K562 (cell line): ENCODE results near the gene REEP3. TPM values are rescaled to one million over a fixed set of nuclear protein-coding genes. Genes with fewer than 3 reads are reported as not detected.

Experiments used
- ATF1 ChIP-seq, 2 experiments: fragments of 450-650 bp in 1 of 2; IDR thresholded peaks; 2 replicates each; pipeline ENCODE4 v1.6.1; 2016; ENCODE audit warnings: missing compliant biosample characterization in 1 of 2, missing genetic modification characterization in 1 of 2
- CHD1 ChIP-seq: fragments of 200-600 bp; sonication (generic); IDR thresholded peaks from one replicate; pipeline ENCODE4 v1.6.1; 2012; ENCODE audit warnings: mild to moderate bottlenecking, moderate library complexity, low read length, inconsistent platforms
- E2F3 ChIP-seq: fragments of 250-450 bp; sonication (Bioruptor Pico); IDR thresholded peaks from 2 replicates; pipeline ENCODE4 v1.4.0; 2020; ENCODE audit warnings: mild to moderate bottlenecking
- HNRNPH1 ChIP-seq: fragments of 200-400 bp; formaldehyde crosslinking; optimal IDR thresholded peaks from 2 replicates; pipeline ENCODE3; 2017; ENCODE audit warnings: low read depth, mild to moderate bottlenecking, low read length, moderate library complexity
- HNRNPUL1 ChIP-seq: fragments of 200-400 bp; formaldehyde crosslinking; IDR thresholded peaks from 2 replicates; pipeline ENCODE4 v1.6.1; 2017; ENCODE audit warnings: low read length
- L3MBTL2 ChIP-seq: fragments of 450-650 bp; IDR thresholded peaks from 2 replicates; pipeline ENCODE4 v1.6.1; 2016; ENCODE audit warnings: mild to moderate bottlenecking, moderate library complexity
- NONO ChIP-seq, 2 experiments: fragments of 200-400 bp in 1 of 2; fragments of 450-650 bp in 1 of 2; formaldehyde crosslinking in 1 of 2; IDR thresholded peaks; 2 replicates each; pipeline ENCODE4 v1.6.1; 2017; ENCODE audit warnings: low read depth in 2 of 2, mild to moderate bottlenecking in 2 of 2, moderate library complexity in 2 of 2, low read length in 1 of 2
- PCBP1 ChIP-seq: fragments of 200-400 bp; formaldehyde crosslinking; IDR thresholded peaks from 2 replicates; pipeline ENCODE4 v1.6.1; 2018; ENCODE audit warnings: mild to moderate bottlenecking, low read depth, low read length; ENCODE audit not compliant: poor library complexity, severe bottlenecking
- POLR2G ChIP-seq: fragments of 200-400 bp; formaldehyde crosslinking; IDR thresholded peaks from 2 replicates; pipeline ENCODE4 v1.6.1; 2017; ENCODE audit warnings: low read depth, mild to moderate bottlenecking, antibody characterized with exemption, low read length, moderate library complexity
- SOX6 ChIP-seq: fragments of 450-650 bp; IDR thresholded peaks from 2 replicates; pipeline ENCODE4 v1.6.1; 2014; ENCODE audit warnings: mild to moderate bottlenecking
- YY1 ChIP-seq, 3 experiments: IDR thresholded peaks; 2 replicates each; pipeline ENCODE4 v1.6.1; 2011; ENCODE audit warnings: low read length in 2 of 3, mild to moderate bottlenecking in 2 of 3, moderate library complexity in 2 of 3, borderline replicate concordance in 1 of 3, control low read depth in 1 of 3, low read depth in 1 of 3; ENCODE audit not compliant: insufficient read depth in 3 of 3, insufficient replicate concordance in 2 of 3, control insufficient read depth in 1 of 3, insufficient read length in 1 of 3; ENCODE audit errors: extremely low read depth in 1 of 3
- ZNF282 ChIP-seq: sonication (generic); formaldehyde crosslinking; IDR thresholded peaks from 2 replicates; pipeline ENCODE4 v1.8.1; 2023; ENCODE audit warnings: missing genetic modification reagents
- ZNF316 ChIP-seq: fragments of 450-650 bp; IDR thresholded peaks from 2 replicates; pipeline ENCODE4 v1.6.1; 2016
- polyA plus RNA-seq, 8 experiments: library from polyadenylated mRNA; depleted of rRNA in 4 of 8; stranded (reverse) in 5 of 8; unstranded in 3 of 8; fragments of >200 nt; fragmentation: Nextera tagmentation in 2 of 8; fragmentation: Illumina TruSeq in 1 of 8; extraction: Ambion mirVana in 2 of 8; extraction: Trizol in 1 of 8; gene quantifications; 2 replicates each; pipeline versions ENCODE4 v1.2.1 to v1.2.3, GENCODE V29; 2011 to 2014; ENCODE audit warnings: inconsistent platforms in 1 of 8, missing spikeins in 1 of 8
- total RNA-seq, 7 experiments: library from RNA; depleted of rRNA in 6 of 7; stranded (reverse); fragments of >200 nt in 6 of 7; fragmentation: Illumina TruSeq in 2 of 7; extraction: Trizol in 2 of 7; gene quantifications; 2 replicates each; pipeline versions ENCODE4 v1.2.1 to v1.2.3, GENCODE V29; 2011 to 2021; ENCODE audit warnings: low replicate concordance in 1 of 7
- TF ChIP-seq, protein P1 (sequence below): sonication (generic); IDR thresholded peaks from 2 replicates; pipeline ENCODE4 v1.6.1; 2016
- TF ChIP-seq, protein P2 (sequence below): sonication (generic); formaldehyde crosslinking; IDR thresholded peaks from 2 replicates; pipeline ENCODE4 v1.8.1; 2022; ENCODE audit warnings: missing genetic modification reagents
- TF ChIP-seq, protein P3 (sequence below): fragments of 450-650 bp; IDR thresholded peaks from 2 replicates; pipeline ENCODE4 v1.7.1; 2018; ENCODE audit warnings: mild to moderate bottlenecking, low read depth; ENCODE audit not compliant: partially characterized antibody
- TF ChIP-seq, protein P4 (sequence below): fragments of 200-800 bp; sonication (Bioruptor generic); IDR thresholded peaks from 2 replicates; pipeline ENCODE4 v1.6.1; 2017; ENCODE audit warnings: missing genetic modification characterization, missing compliant biosample characterization
- TF ChIP-seq, protein P5 (sequence below): sonication (generic); formaldehyde crosslinking; IDR thresholded peaks from 2 replicates; pipeline ENCODE4 v1.8.0; 2022; ENCODE audit warnings: mild to moderate bottlenecking, low read depth, missing genetic modification reagents

REEP3 gene
- total and polyA plus RNA-seq, 9 of the 15 experiments (the other 6 are each of a cell fraction or from before 2014, with no cell fraction given), result 3.4 to 13.4 (median 9.2) TPM

DNA sequence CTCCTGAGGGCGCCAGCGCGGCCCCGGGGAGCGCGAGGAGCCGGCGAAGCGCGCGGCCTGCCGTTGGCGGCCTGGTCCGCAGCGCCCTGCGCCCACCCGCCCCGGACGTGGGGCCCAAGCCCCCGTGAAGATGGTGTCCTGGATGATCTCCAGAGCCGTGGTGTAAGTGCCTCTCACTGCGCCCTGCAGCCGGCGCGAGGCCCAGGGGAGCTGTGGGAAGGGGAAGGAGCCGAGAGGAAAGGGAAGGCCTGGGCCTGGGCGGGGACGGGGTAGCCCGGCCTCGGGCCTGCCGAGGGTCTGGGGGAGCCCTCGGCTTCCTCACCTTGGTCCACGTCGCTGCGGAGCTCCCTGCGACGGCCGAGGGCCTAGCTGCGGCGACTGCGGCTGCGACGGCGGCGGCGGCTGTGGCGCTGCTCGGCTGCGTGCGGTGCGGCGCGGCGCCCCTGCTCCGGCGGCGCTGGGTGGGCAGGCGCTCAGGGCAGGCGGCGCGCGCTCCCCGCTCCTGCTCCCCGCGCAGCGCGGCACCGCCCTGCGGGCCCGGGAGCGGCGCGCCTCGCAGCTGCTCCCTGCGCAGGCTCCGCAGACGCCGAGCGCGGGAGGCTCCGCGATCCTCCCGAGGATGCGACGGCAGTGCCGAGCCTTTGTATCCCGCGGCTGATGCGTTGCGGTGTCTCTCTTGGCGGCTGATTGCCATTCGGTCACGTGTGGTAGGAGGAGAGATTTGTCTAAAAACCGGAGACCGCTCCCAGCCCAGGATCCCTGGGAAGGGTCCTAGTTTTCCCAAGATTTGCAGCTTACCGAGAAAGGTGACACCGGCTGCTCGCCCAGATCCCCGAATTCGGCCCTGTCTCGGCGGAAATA is 445 bp downstream of the REEP3 start (continued):
- TF ChIP-seq, protein P1, sequence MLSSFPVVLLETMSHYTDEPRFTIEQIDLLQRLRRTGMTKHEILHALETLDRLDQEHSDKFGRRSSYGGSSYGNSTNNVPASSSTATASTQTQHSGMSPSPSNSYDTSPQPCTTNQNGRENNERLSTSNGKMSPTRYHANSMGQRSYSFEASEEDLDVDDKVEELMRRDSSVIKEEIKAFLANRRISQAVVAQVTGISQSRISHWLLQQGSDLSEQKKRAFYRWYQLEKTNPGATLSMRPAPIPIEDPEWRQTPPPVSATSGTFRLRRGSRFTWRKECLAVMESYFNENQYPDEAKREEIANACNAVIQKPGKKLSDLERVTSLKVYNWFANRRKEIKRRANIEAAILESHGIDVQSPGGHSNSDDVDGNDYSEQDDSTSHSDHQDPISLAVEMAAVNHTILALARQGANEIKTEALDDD, result no peak
- TF ChIP-seq, protein P2, sequence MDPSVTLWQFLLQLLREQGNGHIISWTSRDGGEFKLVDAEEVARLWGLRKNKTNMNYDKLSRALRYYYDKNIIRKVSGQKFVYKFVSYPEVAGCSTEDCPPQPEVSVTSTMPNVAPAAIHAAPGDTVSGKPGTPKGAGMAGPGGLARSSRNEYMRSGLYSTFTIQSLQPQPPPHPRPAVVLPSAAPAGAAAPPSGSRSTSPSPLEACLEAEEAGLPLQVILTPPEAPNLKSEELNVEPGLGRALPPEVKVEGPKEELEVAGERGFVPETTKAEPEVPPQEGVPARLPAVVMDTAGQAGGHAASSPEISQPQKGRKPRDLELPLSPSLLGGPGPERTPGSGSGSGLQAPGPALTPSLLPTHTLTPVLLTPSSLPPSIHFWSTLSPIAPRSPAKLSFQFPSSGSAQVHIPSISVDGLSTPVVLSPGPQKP (CRISPR knock-in tag), result 0 out of 2 replicates have a peak, but pooled peaks have one; percentile 47
- TF ChIP-seq, protein P3, sequence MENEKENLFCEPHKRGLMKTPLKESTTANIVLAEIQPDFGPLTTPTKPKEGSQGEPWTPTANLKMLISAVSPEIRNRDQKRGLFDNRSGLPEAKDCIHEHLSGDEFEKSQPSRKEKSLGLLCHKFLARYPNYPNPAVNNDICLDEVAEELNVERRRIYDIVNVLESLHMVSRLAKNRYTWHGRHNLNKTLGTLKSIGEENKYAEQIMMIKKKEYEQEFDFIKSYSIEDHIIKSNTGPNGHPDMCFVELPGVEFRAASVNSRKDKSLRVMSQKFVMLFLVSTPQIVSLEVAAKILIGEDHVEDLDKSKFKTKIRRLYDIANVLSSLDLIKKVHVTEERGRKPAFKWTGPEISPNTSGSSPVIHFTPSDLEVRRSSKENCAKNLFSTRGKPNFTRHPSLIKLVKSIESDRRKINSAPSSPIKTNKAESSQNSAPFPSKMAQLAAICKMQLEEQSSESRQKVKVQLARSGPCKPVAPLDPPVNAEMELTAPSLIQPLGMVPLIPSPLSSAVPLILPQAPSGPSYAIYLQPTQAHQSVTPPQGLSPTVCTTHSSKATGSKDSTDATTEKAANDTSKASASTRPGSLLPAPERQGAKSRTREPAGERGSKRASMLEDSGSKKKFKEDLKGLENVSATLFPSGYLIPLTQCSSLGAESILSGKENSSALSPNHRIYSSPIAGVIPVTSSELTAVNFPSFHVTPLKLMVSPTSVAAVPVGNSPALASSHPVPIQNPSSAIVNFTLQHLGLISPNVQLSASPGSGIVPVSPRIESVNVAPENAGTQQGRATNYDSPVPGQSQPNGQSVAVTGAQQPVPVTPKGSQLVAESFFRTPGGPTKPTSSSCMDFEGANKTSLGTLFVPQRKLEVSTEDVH, result no peak
- peak in 1 of 3 experiments; percentile 50 for TF ChIP-seq YY1 (IDR thresholded peaks at IDR 0.05; ENCODE audit: borderline replicate concordance in 1 of 3, control insufficient read depth in 1 of 3, extremely low read depth in 1 of 3, insufficient read depth in 3 of 3, insufficient read length in 1 of 3, insufficient replicate concordance in 2 of 3, low read depth in 1 of 3, low read length in 2 of 3)
- no peak for TF ChIP-seq HNRNPH1
- TF ChIP-seq, protein P4, sequence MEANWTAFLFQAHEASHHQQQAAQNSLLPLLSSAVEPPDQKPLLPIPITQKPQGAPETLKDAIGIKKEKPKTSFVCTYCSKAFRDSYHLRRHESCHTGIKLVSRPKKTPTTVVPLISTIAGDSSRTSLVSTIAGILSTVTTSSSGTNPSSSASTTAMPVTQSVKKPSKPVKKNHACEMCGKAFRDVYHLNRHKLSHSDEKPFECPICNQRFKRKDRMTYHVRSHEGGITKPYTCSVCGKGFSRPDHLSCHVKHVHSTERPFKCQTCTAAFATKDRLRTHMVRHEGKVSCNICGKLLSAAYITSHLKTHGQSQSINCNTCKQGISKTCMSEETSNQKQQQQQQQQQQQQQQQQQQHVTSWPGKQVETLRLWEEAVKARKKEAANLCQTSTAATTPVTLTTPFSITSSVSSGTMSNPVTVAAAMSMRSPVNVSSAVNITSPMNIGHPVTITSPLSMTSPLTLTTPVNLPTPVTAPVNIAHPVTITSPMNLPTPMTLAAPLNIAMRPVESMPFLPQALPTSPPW (CRISPR knock-in tag), result peak; percentile 71
- peak; percentile 11; the same call in 1 of the 2 replicates for TF ChIP-seq SOX6
- peak; percentile 11; the same call in 1 of the 2 replicates for TF ChIP-seq ZNF316
- peak; percentile 92 for TF ChIP-seq POLR2G
- TF ChIP-seq ATF1 (CRISPR knock-in tag; IDR thresholded peaks at IDR 0.05), result no peak
- 0 out of 2 replicates have a peak, but pooled peaks have one; percentile 25 for TF ChIP-seq ATF1 (tag; IDR thresholded peaks at IDR 0.05)
- TF ChIP-seq, protein P5, sequence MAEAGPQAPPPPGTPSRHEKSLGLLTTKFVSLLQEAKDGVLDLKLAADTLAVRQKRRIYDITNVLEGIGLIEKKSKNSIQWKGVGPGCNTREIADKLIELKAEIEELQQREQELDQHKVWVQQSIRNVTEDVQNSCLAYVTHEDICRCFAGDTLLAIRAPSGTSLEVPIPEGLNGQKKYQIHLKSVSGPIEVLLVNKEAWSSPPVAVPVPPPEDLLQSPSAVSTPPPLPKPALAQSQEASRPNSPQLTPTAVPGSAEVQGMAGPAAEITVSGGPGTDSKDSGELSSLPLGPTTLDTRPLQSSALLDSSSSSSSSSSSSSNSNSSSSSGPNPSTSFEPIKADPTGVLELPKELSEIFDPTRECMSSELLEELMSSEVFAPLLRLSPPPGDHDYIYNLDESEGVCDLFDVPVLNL (CRISPR knock-in tag), result peak; percentile 65; the same call in 1 of the 2 replicates
- TF ChIP-seq NONO (IDR thresholded peaks at IDR 0.05; ENCODE audit: low read depth in 2 of 2, low read length in 1 of 2), result peak; percentile 76 to 79
- peak; percentile 88 for TF ChIP-seq L3MBTL2
- TF ChIP-seq HNRNPUL1, result no peak
- peak; percentile 63 for TF ChIP-seq CHD1
- TF ChIP-seq ZNF282 (CRISPR knock-in tag), result no peak
- TF ChIP-seq PCBP1, result peak; percentile 88
- TF ChIP-seq E2F3 (CRISPR knock-in tag), result peak; percentile 73; the same call in 1 of the 2 replicates
